Activated B cell treated with CpG ODN at 0.5 μM for 24 hours (primary cell): ENCODE data around the gene TBC1D22A. TPM values are rescaled to one million over a fixed set of nuclear protein-coding genes. Genes with fewer than 3 reads are reported as not detected.
A peak's percentile ranks its signal among the peaks of the same experiment; 100 is the strongest.
"Not testable (repeated sequence)": the region's sequence is repeated elsewhere in the genome, so short reads cannot be mapped to it uniquely, and the experiment has no call there.

Source experiments
- ATAC-seq: fragments of 200-7000 bp; cut with Tn5 transposase; one replicate; pipeline ENCODE4 v1.10.0; 2021; ENCODE audit warnings: low read depth, mild to moderate bottlenecking, moderate library complexity
- CTCF ChIA-PET: fragments of 350-600 bp; sonication (Branson Sonifier 250); formaldehyde crosslinking; loops from one replicate; lab custom pipeline; 2021; ENCODE audit warnings: antibody characterized with exemption; lab: Charles Lee
- POLR2A ChIA-PET: fragments of 350-600 bp; sonication (Branson Sonifier 250); formaldehyde crosslinking; loops from one replicate; lab custom pipeline; 2021; ENCODE audit warnings: antibody characterized with exemption; lab: Charles Lee
- DNase-seq: peaks from one replicate; pipeline ENCODE4 v3.0.0; 2022
- H3K27ac Mint-ChIP-seq: one replicate; pipeline ENCODE4 v1.8.0; 2020; ENCODE audit warnings: mixed read lengths
- H3K27me3 Mint-ChIP-seq: one replicate; pipeline ENCODE4 v1.8.0; 2021; ENCODE audit warnings: mixed read lengths
- H3K36me3 Mint-ChIP-seq: one replicate; pipeline ENCODE4 v1.8.0; 2021; ENCODE audit warnings: low read depth, mixed read lengths
- H3K4me1 Mint-ChIP-seq: one replicate; pipeline ENCODE4 v1.8.0; 2021; ENCODE audit warnings: mixed read lengths
- H3K4me3 Mint-ChIP-seq: one replicate; pipeline ENCODE4 v1.8.0; 2020; ENCODE audit warnings: mild to moderate bottlenecking, mixed read lengths
- H3K9me3 Mint-ChIP-seq: one replicate; pipeline ENCODE4 v1.8.0; 2020; ENCODE audit warnings: mixed read lengths
- CTCF ChIP-seq: fragments of 200-600 bp; IDR thresholded peaks from one replicate; pipeline ENCODE4 v1.8.0; 2022; ENCODE audit warnings: antibody characterized with exemption, mild to moderate bottlenecking
- intact Hi-C: fragments of 100-400 bp; cut with micrococcal nuclease; formaldehyde crosslinking; loops from one replicate; pipeline ENCODE4 v1.15.1; 2024
- total RNA-seq: library from RNA; stranded (reverse); gene quantifications from 2 replicates; pipeline ENCODE4 v1.2.3, GENCODE V29; 2022

Gene TBC1D22A
- total RNA-seq, 1 donor from 2014 or later: 85.9 TPM

GRCh38 chr22:47164514-47165337, 402.3 kb downstream of the TBC1D22A start:
- intact Hi-C loops: no loop called here
- no peaks in the 10 kb centered on the region for H3K9me3 Mint-ChIP-seq
- ATAC-seq (no peak), DNase-seq (no peak)
- H3K36me3 Mint-ChIP-seq: peaks cover 55% of the 10 kb centered on the region
- no peaks in the 10 kb centered on the region for H3K27me3 Mint-ChIP-seq
- ChIA-PET POLR2A (no interaction called here), CTCF (no interaction called here)
- H3K27ac Mint-ChIP-seq: no peak overlapping the region
- TF ChIP-seq CTCF: no peak
- peaks cover 17% of the 10 kb centered on the region for H3K4me1 Mint-ChIP-seq
- no peak overlapping the region for H3K4me3 Mint-ChIP-seq

- intact Hi-C loops: no loop called here
- no peak overlapping the region for H3K4me3 Mint-ChIP-seq
- ChIA-PET CTCF (no interaction called here), POLR2A (no interaction called here)
- peak; percentile 7 for ATAC-seq
- no peaks in the 10 kb centered on the region for H3K27me3 Mint-ChIP-seq
- H3K4me1 Mint-ChIP-seq: peaks cover 16% of the 10 kb centered on the region
- no peak overlapping the region for H3K27ac Mint-ChIP-seq
- TF ChIP-seq CTCF: no peak
- no peaks in the 10 kb centered on the region for H3K9me3 Mint-ChIP-seq
- no peak for DNase-seq
- peaks cover 62% of the 10 kb centered on the region for H3K36me3 Mint-ChIP-seq
Observed at GRCh38 chr22:47165338-47166032, 403.0 kb downstream of the TBC1D22A start.

GRCh38 chr22:47166033-47166404, 403.6 kb downstream of the TBC1D22A start:
- Mint-ChIP-seq H3K36me3 (peaks cover 61% of the 10 kb centered on the region), H3K27me3 (no peaks in the 10 kb centered on the region), H3K27ac (no peak overlapping the region), H3K4me1 (peaks cover 15% of the 10 kb centered on the region), H3K9me3 (no peaks in the 10 kb centered on the region), H3K4me3 (no peak overlapping the region)
- ChIA-PET CTCF (no interaction called here), POLR2A (no interaction called here)
- TF ChIP-seq CTCF: no peak
- DNase-seq: no peak
- intact Hi-C loops: no loop called here
- no peak for ATAC-seq

- Mint-ChIP-seq H3K27me3 (no peaks in the 10 kb centered on the region), H3K9me3 (no peaks in the 10 kb centered on the region), H3K4me1 (peaks cover 15% of the 10 kb centered on the region), H3K36me3 (peaks cover 60% of the 10 kb centered on the region), H3K4me3 (no peak overlapping the region), H3K27ac (no peak overlapping the region)
- intact Hi-C loops: no loop called here
- DNase-seq: no peak
- POLR2A ChIA-PET: no interaction called here
- no peak for TF ChIP-seq CTCF
- no peak for ATAC-seq
- CTCF ChIA-PET: no interaction called here
Observed at GRCh38 chr22:47166446-47167016, 404.1 kb downstream of the TBC1D22A start.

GRCh38 chr22:47167056-47167455, 404.6 kb downstream of the TBC1D22A start:
- no peak for DNase-seq
- no peak for TF ChIP-seq CTCF
- no peak overlapping the region for H3K27ac Mint-ChIP-seq
- peaks cover 57% of the 10 kb centered on the region for H3K36me3 Mint-ChIP-seq
- no peaks in the 10 kb centered on the region for H3K9me3 Mint-ChIP-seq
- intact Hi-C loops: no loop called here
- ChIA-PET POLR2A (no interaction called here), CTCF (no interaction called here)
- H3K4me1 Mint-ChIP-seq: peaks cover 13% of the 10 kb centered on the region
- no peak overlapping the region for H3K4me3 Mint-ChIP-seq
- no peak for ATAC-seq
- no peaks in the 10 kb centered on the region for H3K27me3 Mint-ChIP-seq

GRCh38 chr22:47167921-47168320, 405.5 kb downstream of the TBC1D22A start:
- H3K9me3 Mint-ChIP-seq, H3K27ac Mint-ChIP-seq, POLR2A ChIA-PET, intact Hi-C loops, DNase-seq, H3K27me3 Mint-ChIP-seq, ATAC-seq, H3K4me3 Mint-ChIP-seq, CTCF ChIA-PET: not testable (repeated sequence)
- Mint-ChIP-seq H3K36me3 (peaks cover 53% of the 10 kb centered on the region), H3K4me1 (peaks cover 13% of the 10 kb centered on the region)
